ENCODE measurements around the gene ATP8B2.
"Not testable (repeated sequence)": the region's sequence is repeated elsewhere in the genome, so short reads cannot be mapped to it uniquely, and the experiment has no call there.

ATP8B2 gene

DNA sequence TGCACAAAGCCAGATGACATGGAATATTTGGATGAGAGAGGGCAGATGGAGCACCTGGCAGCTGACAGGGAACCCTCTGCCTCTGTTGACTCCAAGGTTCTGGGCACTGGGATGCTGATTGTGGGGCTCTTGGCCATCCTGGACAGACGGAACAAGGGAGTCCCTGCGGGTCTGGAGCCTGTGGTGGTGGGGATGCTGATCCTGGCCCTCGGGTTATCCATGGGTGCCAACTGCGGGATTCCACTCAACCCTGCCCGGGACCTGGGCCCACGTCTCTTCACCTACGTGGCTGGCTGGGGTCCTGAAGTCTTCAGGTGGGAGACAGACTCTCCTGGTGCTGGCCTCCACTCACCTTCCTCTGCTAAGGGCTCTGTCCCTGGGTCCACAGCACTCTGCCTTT, 1.8 kb upstream of the ATP8B2 start:
- DNase-seq (ENCODE audit: low read depth) = no peak

- no peak for DNase-seq (ENCODE audit: low read depth)
These were observed 1.1 kb upstream of the ATP8B2 start for GRCh38 chr1:154324241-154324640.

DNA sequence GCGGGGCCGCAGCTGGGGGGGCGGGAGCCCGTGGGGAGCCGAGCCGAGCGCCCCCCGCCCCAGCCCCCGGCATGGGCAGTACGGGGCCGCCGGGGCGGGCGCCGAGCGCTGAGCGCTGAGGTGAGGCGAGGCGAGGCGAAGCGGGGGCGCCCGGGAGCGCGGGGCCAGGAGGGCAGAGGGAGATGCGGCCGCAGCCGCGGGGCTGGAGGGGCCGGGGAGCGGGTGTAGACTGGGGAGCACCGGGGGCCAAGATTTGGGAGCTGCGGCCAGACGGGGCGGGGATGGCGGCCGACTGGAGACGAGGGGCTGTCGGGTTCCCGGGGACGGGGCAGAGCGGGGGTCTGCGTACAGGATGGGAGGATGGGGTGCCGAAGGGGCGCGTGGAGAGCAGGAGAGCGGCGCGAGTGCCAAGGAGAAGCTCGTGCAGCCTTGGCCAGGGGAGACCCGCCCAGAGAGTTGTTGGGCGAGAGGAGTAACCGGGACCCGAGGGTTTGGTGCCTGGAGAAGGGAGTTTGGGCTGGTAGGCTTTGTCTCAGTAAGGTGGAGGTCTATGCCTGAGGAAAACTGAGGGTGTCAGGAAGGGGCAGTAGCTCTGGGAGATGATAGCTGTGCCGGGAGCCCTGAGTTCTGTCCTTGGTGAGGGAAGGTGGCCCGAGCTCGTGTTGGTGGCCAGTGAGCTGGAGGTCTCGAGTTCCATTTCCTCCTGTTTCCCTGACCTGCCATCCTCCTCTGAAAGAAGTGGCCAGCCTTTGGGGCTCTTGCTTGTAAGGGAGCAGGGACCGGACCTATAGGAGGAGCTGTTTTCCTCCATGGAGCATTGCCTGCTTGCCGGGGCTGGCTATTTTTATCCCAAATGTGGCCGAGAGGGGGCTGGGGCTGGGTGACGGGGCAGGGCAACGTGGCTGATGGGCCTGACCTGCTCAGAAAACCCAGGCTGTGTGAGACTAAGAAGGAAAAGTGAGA, 539 bp downstream of the ATP8B2 start:
- no peak for DNase-seq (ENCODE audit: low read depth)

- DNase-seq (ENCODE audit: low read depth) = no peak
These were observed 1.5 kb downstream of the ATP8B2 start for GRCh38 chr1:154326546-154327465.

- DNase-seq (ENCODE audit: low read depth) = no peak
These were observed 2.4 kb downstream of the ATP8B2 start for GRCh38 chr1:154327466-154328317.

DNA sequence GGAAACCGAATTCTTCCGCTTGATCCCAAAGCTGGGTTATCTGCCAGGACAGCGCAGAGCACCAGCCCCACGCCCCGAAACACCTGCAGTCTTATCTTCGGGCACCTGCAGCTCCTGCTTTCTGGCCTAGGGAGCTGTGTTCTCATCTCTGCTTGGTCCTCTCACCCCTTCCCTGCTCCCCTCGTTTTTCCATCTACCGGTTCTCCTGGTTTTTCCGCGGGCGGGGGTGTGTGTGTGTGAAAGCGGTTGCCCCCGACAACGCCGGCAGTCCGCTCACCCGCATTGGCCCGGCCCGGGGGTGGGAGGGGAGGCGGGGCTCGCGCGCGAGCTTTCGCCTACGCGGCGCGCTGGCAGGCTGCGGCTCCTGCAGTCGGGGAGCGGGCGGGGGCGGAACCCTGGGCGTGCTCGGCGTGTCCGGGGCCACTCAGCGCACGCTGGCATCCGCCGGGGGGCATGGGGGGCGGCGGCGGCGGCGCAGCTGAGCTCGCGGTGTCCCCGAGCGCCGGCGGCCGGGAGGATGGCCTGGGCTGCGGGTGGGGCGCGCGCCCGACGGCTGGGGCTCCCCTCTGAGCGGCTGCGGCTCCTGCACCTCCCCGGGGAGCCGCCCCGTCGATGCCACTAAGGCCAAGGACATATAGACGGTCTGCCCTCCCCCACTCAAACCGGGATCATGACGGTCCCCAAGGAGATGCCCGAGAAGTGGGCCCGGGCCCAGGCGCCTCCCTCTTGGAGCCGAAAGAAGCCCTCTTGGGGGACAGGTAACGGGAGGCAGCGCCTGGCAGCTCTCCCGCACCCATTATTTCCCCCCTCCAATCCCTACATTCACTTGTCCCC, 3.2 kb downstream of the ATP8B2 start:
- peak; percentile 90 for DNase-seq (ENCODE audit: low read depth)

GRCh38 chr1:154329152-154329521, 3.8 kb downstream of the ATP8B2 start:
- no peak for DNase-seq (ENCODE audit: low read depth)

- no peak for DNase-seq (ENCODE audit: low read depth)
These were observed 4.3 kb downstream of the ATP8B2 start for GRCh38 chr1:154329551-154330131.

DNA sequence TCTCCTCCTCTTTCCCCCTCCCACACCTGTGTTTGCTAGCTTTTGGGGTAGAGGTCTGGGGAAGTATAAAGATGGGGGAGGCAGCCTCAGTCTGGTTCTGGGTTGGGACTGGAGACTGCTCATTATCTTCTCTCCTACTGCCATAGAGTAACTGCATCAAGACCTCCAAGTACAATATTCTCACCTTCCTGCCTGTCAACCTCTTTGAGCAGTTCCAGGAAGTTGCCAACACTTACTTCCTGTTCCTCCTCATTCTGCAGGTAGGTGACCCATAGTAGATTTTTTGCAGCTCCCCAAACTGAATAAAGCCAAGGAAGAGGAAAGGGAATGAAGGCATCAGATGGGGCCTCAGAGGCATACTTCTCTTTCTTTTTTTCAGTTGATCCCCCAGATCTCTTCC, 5.3 kb downstream of the ATP8B2 start:
- DNase-seq (ENCODE audit: low read depth) = no peak

DNA sequence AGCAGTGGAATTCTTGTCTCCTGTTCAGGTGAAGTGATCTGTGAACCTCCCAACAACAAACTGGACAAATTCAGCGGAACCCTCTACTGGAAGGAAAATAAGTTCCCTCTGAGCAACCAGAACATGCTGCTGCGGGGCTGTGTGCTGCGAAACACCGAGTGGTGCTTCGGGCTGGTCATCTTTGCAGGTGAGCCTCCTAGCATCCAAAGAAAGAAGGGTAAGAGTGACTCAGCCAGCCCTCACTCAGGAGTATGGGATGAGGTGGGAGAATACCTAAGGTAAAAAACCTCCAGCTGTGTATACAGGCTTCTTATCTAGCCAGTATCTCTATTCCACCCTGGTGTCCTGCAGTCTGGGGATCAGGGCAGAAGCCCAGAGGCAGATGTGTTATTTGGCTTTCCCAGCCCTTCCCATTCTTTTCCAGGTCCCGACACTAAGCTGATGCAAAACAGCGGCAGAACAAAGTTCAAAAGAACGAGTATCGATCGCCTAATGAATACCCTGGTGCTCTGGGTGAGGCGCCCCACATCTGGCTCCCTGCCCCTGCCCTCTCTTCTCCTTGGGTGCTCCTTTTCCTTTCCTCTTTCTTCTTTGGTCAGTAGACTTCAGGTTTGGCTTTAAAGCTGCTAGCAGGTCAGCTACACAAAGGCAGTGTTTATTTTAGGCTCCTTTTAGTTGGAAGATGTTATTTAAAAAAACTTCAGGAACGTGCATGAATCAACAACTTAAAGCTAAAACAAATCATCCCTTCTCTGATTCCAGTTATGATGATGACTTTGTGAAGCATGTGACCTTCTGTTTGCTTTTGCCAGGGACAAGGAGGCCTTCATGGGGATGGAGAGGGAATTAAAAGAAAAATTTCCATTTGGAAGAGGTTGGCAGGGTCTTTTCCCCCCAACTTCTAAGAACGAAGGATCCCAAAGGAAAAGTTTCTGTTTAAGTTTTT, 9.0 kb downstream of the ATP8B2 start:
- DNase-seq (ENCODE audit: low read depth) = no peak

DNA sequence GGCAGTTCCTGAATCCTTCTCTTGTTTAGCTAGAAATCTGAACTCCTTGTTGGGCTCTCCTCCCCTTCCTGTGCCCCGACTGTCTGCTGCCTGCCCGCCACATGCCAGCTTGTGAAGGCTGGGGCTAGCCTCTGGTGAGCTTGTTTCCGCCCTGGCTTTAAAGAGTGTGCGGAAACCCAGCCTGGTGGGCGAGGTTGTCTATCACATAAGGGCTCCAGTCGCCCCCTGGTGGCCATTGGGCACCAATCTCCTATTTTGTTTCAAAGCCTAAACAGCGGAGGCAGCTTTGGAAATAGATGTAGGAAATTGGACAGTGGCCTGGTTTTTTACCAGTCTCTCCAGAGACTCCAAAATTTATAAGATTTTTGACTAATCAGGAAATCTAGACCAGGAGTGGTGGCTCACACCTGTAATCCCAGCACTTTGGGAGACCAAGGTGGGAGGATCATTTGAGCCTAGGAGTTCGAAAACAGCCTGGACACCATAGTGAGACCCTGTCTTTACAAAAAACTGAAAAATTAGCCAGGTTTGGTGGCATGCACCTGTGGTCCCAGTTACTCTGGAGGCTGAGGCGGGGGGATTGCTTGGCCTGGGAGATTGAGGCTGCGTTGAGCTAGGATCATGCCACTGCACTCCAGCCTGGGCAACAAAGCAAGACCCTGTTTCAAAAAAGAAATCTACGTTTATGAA, 9.8 kb downstream of the ATP8B2 start:
- DNase-seq (ENCODE audit: low read depth) = peak; percentile 91

DNA sequence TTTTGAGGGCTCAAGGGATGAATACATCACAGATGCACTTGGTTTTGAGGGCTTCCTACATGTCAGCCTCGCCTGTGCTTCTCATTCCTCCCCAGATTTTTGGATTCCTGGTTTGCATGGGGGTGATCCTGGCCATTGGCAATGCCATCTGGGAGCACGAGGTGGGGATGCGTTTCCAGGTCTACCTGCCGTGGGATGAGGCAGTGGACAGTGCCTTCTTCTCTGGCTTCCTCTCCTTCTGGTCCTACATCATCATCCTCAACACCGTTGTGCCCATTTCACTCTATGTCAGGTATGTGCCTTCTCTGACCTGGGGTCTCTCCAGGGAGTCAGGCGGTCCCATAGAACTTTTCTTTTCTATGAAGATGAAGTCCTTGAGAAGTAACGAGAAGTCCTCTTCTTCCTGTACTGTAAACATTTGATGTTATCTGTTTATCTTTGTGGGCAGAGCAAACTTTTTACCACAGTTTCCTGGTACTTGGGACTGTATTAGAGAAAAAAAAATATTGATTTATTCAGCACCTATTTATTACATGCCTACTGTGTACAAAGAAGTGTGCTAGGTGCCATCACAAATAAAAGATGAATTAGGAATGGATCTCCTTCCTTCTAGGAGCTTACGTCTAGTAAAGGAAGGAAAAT, 12.0 kb downstream of the ATP8B2 start:
- no peak for DNase-seq (ENCODE audit: low read depth)

GRCh38 chr1:154338875-154339274, 13.6 kb downstream of the ATP8B2 start:
- DNase-seq (ENCODE audit: low read depth) = no peak

DNA sequence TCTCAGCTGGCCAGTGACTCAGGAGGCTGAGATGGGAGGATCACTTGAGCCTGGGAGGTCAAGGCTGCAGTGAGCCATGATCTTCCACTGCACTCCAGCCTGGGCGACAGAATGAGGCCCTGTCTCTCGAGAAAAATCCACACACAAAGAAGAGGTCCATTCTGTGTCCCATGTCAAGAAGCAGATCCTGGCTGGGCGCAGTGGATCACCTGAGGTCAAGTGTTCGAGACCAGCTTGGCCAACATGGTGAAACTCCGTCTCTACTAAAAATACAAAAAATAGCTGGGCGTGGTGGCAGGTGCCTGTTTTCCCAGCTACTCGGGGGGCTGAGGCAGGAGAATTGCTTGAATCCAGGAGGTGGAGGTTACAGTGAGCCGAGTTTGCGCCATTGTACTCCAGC, 16.0 kb downstream of the ATP8B2 start:
- DNase-seq (ENCODE audit: low read depth) = not testable (repeated sequence)

DNA sequence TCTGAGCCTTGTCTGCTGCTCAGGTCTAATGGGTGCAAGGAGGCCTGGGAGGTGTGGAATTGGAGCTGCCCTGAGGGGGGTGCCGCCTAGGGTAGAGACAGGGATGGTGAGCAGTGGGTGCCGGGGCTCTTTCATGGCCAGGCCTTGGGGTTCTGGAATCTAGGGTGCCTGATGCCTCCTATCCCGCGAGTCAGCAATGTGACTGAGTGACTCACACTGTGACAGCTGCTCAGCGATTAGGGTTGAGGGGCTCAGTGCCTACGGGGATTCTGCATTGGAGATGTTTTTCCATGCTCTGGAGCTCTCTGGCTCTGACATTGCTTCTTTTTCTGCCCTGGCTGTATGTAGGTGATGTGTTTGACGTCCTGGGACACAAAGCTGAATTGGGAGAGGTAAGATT, 16.8 kb downstream of the ATP8B2 start:
- DNase-seq (ENCODE audit: low read depth) = no peak

DNA sequence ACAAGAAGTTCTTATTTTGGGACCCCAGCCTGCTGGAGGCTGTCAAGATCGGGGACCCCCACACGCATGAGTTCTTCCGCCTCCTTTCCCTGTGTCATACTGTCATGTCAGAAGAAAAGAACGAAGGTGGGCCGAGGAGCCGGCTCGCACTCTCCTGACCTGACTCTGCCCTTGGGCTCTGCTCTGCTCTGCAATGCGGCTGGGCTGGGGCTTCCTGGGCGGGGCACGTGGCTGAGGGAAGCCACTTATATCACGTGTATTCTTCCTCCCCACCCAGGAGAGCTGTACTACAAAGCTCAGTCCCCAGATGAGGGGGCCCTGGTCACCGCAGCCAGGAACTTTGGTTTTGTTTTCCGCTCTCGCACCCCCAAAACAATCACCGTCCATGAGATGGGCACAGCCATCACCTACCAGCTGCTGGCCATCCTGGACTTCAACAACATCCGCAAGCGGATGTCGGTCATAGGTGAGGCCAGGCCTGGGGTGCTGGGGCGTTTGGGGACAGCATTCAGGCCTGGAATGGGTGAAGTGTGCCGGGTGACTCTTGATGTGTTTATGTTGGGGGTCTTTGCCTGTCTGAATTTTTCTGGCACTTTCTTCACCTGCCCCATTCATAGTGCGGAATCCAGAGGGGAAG, 17.6 kb downstream of the ATP8B2 start:
- peak; percentile 65 for DNase-seq (ENCODE audit: low read depth)

DNA sequence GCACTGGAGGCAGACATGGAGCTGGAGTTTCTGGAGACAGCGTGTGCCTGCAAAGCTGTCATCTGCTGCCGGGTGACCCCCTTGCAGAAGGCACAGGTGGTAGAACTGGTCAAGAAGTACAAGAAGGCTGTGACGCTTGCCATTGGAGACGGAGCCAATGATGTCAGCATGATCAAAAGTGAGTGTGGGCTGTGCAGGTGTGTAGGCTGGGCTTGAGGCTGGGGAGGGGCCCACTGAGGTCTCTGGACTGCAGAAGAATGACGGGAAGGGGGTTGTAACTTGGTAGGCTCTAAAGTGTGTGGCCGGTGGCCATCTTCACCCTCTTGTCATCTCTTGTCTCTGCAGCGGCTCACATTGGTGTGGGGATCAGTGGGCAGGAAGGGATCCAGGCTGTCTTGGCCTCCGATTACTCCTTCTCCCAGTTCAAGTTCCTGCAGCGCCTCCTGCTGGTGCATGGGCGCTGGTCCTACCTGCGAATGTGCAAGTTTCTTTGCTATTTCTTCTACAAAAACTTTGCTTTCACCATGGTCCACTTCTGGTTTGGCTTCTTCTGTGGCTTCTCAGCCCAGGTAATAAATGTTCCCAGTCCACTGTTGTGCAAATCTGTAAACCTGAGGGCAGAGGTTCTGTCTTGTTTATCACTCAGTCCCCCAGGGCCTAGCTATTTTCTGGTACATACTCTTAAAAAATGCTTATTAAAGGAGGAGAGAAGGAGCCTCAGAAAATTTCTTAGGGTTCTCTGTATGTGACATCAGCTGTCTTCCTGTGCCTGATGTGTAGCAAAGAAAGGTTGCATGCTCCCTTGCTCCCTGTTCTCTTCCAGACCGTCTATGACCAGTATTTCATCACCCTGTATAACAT, 19.9 kb downstream of the ATP8B2 start:
- DNase-seq (ENCODE audit: low read depth) = peak; percentile 65

All from stimulated activated CD4-positive, alpha-beta T cell treated with anti-CD3 and anti-CD28 coated beads, Interleukin-2, amount 100 ng/mL, for 4 hours (primary cell).